DOHH2 (cell line): ENCODE results near the gene SMPDL3A.

ENCODE experiments used
- CTCF ChIP-seq: fragments of 200-600 bp; sonication (generic); IDR thresholded peaks from one replicate; pipeline ENCODE4 v1.5.1; 2014; ENCODE audit warnings: antibody characterized with exemption, mild to moderate bottlenecking, low read depth, low read length; ENCODE audit not compliant: poor library complexity, severe bottlenecking
- EZH2phosphoT487 ChIP-seq: fragments of 200-600 bp; sonication (generic); IDR thresholded peaks from 2 replicates; pipeline ENCODE4 v1.6.1; 2017; ENCODE audit warnings: borderline replicate concordance, mild to moderate bottlenecking, antibody characterized with exemption, low read length, moderate library complexity, mixed read lengths

- TF ChIP-seq EZH2phosphoT487 (no peak), CTCF (no peak)
These were observed 28.7 kb downstream of the SMPDL3A start for GRCh38 chr6:122817766-122818165.
